ENCODE data around the gene ATG7.
"Not testable (repeated sequence)": the region's sequence is repeated elsewhere in the genome, so short reads cannot be mapped to it uniquely, and the experiment has no call there.

Gene ATG7

DNA sequence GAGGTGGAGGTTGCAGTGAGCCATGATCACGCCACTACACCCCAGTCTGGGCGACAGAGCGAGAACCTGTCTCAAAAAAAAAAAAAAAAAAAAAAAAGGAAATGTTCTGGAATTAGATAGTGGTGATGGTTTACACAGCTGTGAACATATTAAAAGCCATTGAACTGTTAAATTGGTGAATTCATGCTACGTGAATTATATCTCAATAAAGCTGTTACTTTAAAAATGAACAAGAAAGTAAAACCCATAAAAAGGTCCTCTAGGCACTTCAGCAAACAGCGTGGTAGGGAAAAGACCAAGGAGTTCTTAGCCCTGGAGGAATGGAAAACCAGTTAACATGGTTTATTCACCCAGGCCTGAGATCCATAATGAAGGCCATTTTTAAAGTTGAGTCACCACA, 180.1 kb downstream of the ATG7 start:
- FAIRE-seq, result no peak
- DNase-seq (ENCODE audit: extremely low spot score, insufficient read length, low read depth), result no peak

DNA sequence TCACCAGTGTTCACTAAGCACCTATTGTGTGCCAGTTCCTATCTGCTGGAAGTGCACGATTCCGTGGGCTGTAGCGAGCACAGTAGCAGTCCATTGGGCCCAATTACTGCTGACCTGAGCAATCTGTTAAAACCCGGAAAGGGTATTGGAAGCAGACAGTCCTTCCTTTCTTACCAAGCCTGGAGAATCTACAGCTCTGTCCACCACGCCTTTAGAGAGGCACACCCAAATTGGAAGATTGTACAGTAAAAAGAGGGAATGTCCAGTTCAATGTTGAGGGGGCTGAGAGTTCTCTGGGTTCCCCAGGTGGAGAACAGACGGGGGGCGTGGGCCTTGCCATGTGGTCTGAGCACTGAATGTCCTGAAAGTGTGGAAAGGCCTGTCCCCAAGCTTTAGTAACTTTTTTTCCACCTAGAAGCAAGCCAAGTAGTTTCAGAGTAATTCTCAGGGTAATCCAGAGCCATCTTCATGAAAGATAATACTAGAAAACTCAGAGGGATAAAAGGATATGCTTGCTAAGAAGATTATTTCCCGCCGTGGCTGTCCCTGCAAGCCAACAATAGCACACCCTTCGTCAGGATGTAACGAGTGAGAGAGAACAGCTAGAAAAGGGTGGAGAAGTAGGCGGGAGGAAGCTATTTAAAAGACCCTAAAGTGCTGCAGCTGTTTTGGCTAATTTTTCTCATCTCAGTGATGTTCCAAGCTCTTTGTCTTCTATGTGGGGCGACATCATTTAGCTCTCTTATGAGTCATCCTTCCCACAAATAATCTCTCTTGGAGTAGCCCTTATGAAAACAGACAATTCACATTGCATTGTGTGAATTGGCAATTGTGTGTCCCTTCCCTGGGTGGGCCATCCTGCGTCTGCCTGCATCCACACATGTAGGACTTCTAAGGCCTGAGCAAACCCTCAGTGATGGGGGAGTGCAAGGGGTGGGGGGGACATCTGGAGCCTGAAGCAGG, 181.0 kb downstream of the ATG7 start:
- DNase-seq (ENCODE audit: extremely low spot score, insufficient read length, low read depth), result no peak
- FAIRE-seq, result no peak

DNA sequence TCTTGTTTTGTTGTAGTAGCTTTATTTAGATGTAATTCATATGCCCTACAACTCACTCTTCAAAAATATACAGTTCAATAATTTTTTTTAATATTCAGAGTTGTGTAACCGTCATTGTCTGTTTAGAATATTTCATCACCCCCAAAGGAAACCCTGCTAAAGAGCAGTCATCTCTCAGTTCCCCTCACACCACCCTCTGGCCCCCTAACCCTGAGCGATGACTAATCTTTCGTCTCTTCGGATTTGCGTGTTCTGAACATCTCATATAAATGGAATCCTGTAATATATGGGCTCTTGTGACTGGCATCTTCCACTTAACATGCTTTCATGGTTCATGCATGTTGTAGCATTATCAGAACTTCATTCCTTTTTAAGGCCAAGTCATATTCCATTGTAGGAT, 183.8 kb downstream of the ATG7 start:
- FAIRE-seq (no peak), DNase-seq (ENCODE audit: extremely low spot score, insufficient read length, low read depth) (no peak)

DNA sequence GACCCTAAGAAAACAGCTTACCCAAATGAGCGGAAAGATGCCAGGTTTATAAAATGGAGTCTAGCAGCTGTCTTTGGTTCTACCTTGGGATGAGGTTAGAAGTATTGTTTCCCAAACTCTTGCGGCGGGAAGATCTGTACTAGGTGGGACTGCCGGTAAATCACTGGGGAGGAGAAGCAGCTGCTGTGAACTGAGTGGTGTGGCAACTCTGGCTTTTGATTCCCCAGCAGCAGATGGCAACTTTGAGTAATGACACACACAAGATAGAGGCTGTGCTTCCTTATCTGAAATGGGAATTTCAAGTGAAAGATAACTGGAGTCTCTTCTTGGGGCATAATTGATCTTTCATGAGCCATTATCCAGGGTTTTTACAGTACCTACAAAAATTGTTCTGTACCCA, 184.9 kb downstream of the ATG7 start:
- DNase-seq (ENCODE audit: extremely low spot score, insufficient read length, low read depth) (no peak), FAIRE-seq (no peak)

- no peak for FAIRE-seq
- no peak for DNase-seq (ENCODE audit: extremely low spot score, insufficient read length, low read depth)
Observed at GRCh38 chr3:11459186-11459824, 187.1 kb downstream of the ATG7 start.

GRCh38 chr3:11461226-11461625, 189.0 kb downstream of the ATG7 start:
- DNase-seq (ENCODE audit: extremely low spot score, insufficient read length, low read depth) (no peak), FAIRE-seq (no peak)

- not testable (repeated sequence) for FAIRE-seq; DNase-seq (ENCODE audit: extremely low spot score, insufficient read length, low read depth)
Observed at GRCh38 chr3:11462673-11463072, 190.5 kb downstream of the ATG7 start.

GRCh38 chr3:11463591-11463990, 191.4 kb downstream of the ATG7 start:
- FAIRE-seq (no peak), DNase-seq (ENCODE audit: extremely low spot score, insufficient read length, low read depth) (no peak)

- DNase-seq (ENCODE audit: extremely low spot score, insufficient read length, low read depth) (no peak), FAIRE-seq (no peak)
Observed at GRCh38 chr3:11464356-11464755, 192.2 kb downstream of the ATG7 start.

DNA sequence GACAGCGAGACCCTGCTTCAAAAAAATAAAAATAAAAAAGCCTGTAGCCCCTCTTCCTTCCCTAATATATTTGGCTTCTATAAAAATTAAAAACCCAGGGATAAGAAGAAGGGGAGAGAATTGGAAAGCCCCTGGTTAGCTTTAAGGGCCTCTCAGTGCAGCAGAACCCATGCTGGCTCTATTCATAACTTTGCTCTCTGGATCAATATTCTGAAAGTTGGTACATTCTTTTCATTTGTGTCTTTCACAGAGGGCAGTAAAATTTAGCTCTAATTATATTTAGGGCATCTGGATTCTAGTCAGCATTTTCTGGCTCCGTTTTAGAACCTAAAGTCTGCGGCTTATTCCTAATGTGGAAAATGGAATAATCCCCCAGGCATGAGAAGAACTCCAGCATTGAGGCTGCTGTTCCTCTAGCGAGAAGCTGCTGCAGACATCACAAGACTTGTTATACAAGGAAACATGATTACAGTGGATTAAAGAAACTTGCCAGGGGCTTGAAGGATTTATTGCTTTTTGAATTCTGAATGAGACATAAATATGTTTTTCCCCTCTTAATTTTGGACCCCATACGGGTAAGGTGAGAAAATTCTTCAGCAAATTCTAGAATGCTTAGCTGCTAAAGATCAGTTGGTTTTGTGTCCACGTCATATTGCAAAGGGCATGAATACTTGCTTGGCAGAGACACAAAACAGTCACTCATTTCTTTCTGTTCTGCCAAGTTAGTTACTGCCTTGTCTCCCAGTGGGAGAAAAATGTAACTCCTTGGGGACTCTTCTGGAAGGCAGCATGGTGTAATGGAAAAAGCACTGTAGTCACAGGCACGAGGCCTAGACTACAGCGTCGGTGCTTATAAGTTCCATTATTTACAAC, 193.8 kb downstream of the ATG7 start:
- no peak for FAIRE-seq
- DNase-seq (ENCODE audit: extremely low spot score, insufficient read length, low read depth), result no peak

- DNase-seq (ENCODE audit: extremely low spot score, insufficient read length, low read depth) (no peak), FAIRE-seq (no peak)
Observed at GRCh38 chr3:11467875-11468274, 195.7 kb downstream of the ATG7 start.

DNA sequence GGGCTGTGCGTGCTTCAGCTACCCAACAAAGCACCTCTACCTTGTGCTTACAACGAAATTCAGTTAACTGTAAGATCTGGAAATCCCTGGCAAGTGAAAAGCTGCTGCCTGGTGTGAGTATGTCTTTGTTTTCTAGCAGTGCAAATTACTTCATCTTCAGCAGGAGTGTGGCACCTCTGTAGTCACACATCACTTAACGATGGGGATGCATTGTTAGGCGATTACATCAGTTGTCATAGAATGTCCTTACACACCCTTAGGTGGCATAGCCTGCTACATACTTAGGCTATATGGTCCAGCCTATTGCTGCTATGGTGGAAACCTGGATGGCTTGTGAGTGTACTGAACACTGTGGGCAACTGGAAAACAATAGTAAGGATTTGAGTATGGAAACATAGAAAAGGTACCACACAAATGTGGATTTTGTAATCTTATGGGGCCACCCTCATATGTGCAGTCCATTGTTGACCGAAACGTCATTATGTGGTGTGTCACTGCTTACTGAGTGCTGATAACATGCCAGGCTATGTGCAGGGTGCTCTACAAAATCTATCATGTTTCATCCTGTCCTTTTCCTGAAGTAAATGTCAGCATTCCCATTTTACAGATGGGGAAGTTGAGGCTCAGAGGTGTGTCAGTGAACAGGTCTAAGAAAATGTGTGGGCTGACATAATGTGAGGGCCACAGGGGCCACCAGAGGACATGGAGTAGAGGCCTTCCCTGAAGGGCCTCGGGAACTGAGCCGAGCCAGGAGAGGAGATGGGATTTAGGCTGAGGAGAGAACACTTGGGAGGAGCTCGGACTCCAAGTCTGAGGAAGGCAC, 198.0 kb downstream of the ATG7 start:
- DNase-seq (ENCODE audit: extremely low spot score, insufficient read length, low read depth) (no peak), FAIRE-seq (no peak)

- FAIRE-seq, result no peak
Observed at GRCh38 chr3:11475324-11475723, 203.1 kb downstream of the ATG7 start.

GRCh38 chr3:11476735-11477144, 204.5 kb downstream of the ATG7 start:
- no peak for FAIRE-seq
- no peak for DNase-seq (ENCODE audit: extremely low spot score, insufficient read length, low read depth)

More at GRCh38 chr3:11475324-11475723, 203.1 kb downstream of the ATG7 start:
- no peak for DNase-seq (ENCODE audit: extremely low spot score, insufficient read length, low read depth)

- no peak for FAIRE-seq
- DNase-seq (ENCODE audit: extremely low spot score, insufficient read length, low read depth), result no peak
Observed at GRCh38 chr3:11477407-11477911, 205.3 kb downstream of the ATG7 start.

GRCh38 chr3:11478167-11478566, 206.0 kb downstream of the ATG7 start:
- no peak for DNase-seq (ENCODE audit: extremely low spot score, insufficient read length, low read depth)
- FAIRE-seq, result no peak

- no peak for DNase-seq (ENCODE audit: extremely low spot score, insufficient read length, low read depth)
Observed at GRCh38 chr3:11479221-11479620, 207.0 kb downstream of the ATG7 start.

DNA sequence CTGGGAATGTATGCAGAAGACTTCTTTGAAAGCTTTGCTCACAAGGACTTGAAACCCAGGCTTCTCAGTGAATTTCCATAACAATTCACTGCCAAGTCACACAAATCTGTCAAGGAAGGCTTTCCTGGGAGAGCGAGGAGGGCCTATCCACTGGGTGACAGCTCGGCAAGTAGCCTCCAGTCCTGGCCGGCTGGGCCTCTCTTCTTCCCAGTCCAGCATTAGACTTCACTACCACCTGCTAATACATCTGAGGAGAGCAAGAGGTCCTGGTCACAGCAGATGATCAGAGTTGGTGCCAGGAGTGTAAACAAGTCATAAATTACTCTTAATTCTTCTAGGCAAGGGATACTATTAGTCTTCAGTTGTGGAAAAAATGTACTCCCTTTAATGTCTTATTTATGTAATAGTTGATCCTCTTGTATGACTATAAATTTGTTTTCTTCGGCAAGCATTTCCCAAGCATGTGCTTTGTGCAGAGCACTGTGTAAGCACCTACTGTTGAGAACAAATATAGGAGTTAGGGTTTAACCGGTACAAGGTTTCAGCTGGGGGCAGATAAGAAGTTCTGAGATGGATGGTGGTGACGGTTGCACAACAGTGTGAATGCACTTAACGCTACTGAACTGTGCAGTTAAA, 208.6 kb downstream of the ATG7 start:
- FAIRE-seq (no peak), DNase-seq (ENCODE audit: extremely low spot score, insufficient read length, low read depth) (no peak)

More at GRCh38 chr3:11479221-11479620, 207.0 kb downstream of the ATG7 start:
- no peak for FAIRE-seq

DNA sequence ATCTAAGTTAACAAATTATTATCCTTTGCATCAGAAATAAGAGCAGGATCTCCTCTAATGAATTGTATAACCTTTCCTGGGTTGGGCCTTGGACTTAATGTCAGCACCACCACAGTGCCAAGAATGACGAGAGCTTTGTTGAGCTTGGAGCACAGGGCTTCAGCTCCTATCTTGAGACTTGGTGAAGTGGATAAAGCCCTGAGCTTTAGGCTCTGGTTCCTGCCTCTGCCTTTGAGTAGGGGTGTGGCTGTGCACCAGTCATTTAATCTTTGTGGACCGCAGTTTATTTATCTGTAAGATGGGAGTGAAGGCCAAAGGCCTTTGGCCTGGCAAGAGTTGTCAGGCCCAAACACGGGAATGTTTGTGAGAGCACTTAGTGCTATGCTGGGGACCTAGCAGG, 209.4 kb downstream of the ATG7 start:
- FAIRE-seq, result no peak
- DNase-seq (ENCODE audit: extremely low spot score, insufficient read length, low read depth), result no peak
